Ramos (cell line): Measurements from ENCODE around the gene HACD1.

ENCODE experiments used
- in situ Hi-C: fragments of 300-500 bp; cut with MboI; formaldehyde crosslinking; loops from one replicate; pipeline ENCODE4 v1.14.3; 2022; ENCODE audit warnings: low sequenced_read_pairs; ENCODE audit not compliant: unreplicated experiment

HACD1 gene, protein sequence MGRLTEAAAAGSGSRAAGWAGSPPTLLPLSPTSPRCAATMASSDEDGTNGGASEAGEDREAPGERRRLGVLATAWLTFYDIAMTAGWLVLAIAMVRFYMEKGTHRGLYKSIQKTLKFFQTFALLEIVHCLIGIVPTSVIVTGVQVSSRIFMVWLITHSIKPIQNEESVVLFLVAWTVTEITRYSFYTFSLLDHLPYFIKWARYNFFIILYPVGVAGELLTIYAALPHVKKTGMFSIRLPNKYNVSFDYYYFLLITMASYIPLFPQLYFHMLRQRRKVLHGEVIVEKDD

DNA sequence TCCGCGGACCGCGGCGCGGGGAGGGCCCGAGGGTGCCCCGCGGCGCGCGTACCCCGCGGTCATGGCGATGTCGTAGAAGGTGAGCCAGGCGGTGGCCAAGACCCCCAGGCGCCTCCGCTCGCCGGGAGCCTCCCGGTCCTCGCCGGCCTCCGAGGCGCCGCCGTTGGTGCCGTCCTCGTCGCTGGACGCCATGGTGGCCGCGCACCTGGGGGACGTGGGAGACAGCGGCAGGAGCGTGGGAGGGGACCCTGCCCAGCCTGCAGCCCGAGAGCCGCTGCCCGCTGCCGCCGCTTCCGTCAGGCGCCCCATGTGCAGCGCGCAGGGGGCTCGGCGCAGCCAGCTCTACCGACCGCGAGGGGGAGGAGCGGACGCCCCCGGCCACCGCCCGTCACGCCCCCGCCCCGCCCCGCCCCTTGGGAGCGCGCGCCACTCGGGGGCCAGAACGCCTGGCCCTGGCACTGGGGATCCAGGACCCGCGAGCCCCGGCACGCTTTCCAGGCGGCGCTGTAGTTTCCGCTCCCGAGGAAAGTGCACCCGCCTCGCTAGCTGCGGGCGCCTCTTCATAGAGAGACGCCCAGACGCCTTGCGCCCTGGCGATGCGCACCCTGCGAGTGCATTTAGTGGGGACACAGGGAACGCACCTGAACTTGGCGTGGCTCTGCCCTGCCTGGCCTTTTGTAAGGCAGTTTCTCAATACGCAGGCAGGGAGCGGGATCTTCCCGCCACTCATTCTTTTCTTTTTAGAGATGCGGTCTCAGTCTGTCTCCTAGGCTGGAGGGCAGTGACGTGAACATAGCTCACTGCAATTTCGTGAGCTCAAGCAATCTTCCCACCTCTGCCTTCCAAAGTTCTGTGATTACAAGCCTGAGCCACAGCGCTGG lies at the start of gene HACD1:
TSS of gene HACD1 (minus strand) at position 344 of the 881 bp plus-strand sequence. CDS start at position 309, 35 bp downstream.
- in situ Hi-C loops = loop anchor here (25.0 kb wide), 2 partner anchors 495 to 620 kb away; no protein-coding TSS in a partner anchor

DNA sequence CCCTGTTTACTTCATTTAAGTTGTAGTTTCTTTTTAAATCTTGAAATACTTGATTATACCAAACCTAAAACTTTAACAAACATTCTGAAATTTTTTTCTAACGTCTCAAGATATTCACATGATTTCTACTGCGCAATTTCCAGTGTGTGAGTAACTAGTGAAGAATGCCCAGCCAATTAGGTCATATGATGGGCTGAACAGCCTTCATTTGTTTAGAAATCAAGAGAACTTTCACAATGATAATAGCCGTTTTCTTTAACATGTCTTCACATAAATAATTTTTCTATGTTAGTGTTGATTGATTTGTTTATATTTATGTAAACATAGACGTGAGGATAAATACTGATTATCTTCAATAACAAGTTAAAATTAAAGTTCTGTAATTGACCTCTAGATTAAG lies 48.6 kb upstream of the HACD1 start:
- in situ Hi-C loops = no loop called here

DNA sequence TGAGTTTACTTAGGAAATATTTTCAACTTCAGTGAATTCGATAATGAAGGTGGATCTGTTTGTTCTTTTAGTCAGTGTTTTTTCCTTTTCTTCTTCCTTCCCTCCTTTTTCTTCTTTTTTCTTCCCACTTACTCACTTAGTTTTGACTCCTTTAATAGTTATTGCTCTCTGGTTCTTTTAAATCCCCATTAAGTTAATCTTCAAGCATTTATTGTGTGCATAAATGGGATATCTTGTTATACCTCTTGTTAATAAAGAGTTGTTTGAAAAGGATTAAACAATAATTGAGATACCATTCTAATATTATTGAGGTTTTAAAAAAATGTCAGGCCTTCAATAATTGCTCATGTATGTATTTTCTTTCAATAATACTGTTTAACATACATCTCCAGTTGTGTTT lies 46.3 kb upstream of the HACD1 start:
- in situ Hi-C loops = no loop called here

DNA sequence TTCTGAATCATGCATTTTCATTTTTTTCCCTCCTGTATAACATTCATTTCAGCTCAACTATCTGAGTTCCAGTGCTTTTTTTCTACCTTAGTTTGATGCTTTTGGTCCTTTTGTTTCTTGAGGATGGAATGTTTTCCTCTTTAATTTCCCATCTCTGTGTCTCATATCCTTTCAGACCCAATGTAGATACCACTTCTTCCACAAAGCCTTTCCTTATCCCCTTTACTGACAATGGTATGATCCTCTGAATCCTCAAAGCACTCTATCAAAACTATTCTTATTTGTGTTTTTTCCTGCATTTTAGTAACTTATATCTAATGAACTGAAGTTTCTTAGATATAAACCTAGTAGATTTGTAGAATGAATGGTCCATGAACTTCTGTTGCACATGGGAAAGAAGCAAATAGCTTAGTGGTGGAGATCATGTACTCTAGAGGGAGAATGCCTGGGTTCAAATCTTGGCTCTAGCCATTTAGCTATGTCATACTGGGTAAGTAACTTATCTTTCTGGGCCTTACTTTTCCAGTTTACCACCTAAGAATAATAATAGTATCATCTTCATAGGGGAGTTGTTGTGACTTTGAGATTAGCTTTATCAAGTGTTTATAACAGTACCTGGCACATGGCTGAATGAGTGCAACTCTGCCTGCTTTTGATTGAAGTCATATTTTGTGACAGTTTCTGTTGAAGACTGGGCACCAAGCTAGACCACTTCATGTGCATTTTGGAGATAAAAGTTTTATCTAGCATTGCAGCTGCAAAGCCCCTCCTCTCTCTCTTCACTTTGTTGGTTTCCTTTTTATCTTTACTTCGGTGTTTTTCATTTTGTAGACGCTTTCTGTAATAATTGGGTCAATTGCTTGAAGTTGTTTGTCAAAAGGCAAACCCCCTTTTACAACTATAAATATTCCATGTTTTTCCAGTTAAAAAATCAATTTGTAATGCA lies 45.3 kb upstream of the HACD1 start:
- in situ Hi-C loops = no loop called here

DNA sequence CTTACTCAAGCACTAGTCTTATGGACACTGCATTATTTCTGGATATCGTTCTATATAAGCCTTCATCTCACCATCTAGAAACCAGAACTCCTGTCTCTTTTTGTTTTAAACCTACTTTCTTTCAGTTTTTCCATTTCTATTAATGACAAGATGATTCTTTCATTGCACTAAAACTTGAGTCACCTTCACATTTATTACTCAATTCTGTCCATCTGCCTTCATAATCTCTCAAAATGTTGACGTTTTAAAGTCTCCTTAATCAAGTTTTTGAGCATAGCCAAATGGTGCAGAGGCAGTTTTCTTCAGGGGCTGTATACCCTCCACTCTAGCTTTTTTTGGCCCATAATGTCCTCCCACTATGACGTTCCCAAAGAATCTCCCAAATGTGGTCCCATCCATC lies 44.3 kb upstream of the HACD1 start:
- in situ Hi-C loops = no loop called here

DNA sequence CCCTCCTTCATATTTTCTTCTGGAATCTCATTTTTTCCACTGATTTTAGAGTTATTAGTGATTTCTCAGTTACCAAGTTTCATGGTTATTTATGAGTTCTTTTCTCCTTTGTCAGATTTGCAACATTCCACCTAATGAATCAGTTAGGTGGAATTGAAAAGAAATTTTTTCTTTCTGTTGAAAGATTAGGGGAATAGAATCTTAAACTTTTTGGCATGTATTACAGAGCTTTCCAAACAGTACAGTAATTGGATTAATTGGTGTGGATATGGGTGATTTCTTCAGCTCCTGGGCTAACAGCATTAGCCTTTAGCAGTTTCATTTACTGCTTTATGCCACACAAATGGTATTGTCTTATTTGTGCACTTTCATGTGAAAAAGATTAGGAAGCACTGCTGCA lies 43.7 kb upstream of the HACD1 start:
- in situ Hi-C loops = no loop called here

DNA sequence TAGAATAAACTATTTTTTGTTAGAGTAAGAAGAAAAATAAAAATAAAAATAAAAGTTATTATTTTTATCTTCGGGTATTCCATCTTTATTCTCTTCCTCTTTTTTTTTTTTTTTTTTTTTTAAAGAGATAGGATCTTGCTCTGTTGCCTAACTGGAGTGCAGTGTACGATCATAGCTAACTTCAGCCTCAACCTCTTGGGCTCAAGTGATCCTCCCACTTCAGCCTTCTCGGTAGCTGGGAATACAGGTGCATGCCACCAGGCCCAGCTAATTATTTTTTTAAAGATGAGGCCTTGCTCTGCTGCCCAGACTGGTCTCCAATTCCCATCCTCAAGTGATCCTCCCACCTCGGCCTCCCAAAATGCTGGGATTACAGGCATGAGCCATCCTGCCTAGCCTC lies 42.2 kb upstream of the HACD1 start:
- in situ Hi-C loops = no loop called here

DNA sequence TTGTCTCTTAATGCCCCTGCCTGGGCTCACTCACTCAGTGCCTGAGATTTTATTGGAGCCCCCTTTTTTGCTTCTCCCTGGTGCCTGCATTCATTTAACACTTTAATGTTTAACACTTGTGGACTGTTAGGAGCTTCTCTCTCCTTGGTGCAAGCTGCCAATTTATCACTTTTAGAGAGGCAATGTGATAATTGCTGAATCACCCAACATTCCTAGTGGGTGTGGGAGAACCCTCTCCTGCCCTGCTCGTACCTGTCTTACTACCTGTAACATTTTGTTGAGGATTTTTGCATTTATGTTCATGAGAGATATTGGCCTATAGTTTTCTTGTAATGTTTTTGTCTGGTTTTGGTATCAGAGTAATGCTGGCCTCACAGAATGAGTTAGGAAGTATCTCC lies 39.9 kb upstream of the HACD1 start:
- in situ Hi-C loops = no loop called here

DNA sequence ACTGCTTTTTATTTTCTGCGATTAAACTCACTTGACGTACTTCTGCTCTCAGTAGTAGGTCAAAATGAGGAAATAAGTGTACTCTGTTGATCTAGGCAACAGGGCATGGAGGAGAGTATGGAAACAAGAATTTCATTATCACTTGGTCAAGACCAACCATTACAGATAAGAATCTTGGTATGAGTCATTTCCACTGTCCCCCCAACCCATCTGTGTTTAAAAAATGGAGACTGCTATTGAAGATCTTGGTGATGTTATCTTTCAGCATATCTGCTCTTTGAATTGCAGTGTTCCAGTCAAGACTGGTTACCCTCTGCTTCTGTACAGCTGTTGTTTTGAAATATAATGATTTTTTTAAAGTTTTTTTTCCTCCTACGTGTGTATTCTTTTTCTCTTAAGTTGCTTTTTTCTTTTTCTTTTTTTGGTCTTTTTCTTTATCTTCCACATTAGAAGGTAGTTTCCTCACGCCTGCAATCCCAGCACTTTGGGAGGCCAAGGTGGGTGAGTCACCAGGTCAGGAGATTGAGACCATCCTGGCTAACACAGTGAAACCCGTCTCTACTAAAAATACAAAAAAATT lies 38.5 kb upstream of the HACD1 start:
- in situ Hi-C loops = no loop called here

DNA sequence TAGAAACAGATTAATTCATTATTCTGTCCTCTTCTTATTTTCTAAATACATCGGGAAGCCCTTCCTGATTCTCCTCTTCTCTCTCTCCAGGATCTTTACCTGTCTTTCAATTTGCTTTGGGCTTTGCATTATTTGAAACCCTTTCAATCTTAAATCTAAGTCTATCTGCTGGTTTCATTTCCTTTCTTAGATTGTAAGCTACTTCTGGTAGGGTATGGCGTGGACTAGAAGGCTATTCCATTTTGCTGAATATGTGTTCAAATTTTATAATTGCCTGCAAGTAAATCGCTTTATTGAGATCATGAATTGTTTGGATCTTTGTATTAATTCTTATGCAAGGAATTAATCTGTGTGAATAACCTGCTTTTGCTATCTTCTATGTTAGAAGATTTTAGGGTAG lies 37.8 kb upstream of the HACD1 start:
- in situ Hi-C loops = no loop called here

DNA sequence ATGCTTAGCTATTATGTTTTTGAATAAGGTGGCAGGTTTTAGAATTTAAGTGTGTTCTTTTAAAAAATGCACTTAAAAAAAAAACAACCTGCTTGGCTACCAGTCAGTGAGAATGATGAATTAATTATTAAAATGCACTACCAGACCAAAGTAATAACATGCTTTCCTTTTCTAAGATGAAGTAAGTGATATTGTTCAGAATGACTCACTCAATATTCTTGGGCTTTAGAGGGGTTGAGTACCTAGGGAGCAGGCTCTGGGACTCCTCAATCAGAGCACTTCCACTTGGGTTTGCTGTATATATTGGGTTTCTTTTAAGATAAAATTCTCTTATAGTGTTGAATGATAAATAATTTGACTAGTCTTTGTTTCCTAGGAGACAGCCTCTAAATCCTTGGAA lies 35.4 kb upstream of the HACD1 start:
- in situ Hi-C loops = no loop called here

DNA sequence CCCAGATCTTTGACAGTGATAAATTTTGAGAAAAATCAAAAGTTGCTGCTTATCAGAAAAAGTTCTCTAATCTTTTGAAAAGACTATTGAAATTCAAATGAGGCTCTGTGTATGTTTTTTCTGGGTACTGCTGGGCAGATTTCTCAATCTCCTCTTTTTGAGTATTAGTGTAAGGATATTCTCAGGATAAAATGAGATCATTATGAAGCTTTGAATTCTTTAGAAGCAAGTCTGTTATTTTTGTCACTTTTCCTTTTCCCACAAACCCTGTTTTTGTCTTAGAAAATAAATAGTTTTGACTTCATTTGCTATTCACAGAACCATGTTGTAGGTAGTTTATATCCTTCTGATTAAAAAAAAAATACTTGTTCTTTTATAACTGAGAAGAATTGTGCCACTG lies 34.7 kb upstream of the HACD1 start:
- in situ Hi-C loops = no loop called here

DNA sequence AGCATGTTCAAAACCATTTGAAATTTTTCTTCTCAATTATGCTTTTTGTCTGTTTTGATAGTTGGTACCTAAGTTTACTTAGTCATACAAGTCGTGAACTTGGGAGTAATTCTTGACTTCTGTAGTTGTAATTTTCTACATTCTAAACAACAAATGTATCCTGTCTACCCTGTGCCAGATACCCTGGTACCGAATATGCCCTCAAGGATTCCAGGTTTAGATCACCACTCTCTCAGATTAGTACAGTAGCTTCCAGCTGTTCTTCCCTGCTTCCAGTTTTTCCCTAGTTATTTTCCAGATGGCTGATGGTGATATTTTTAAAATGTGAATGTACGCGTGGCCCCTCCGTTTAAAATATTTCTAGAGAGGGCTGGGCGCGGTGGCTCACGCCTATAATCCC lies 33.2 kb upstream of the HACD1 start:
- in situ Hi-C loops = no loop called here

DNA sequence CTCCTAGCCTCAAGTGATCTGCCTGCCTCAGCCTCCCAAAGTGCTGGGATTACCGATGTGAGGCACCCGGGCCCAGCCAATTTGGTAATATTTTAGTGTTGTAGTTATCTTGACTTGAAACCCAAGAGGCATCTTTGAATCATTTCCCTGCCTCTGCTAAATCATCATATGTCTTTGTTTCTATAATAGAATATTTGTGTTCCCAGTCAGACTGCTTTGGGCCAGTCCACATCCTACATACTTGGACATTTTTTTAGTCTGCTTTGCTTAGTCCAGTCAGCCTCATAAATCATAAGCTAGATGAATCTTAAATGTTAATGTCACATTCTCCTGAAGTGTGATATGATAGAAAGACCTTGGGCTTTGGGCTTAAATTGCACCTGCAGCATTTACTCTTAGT lies 32.7 kb upstream of the HACD1 start:
- in situ Hi-C loops = no loop called here

DNA sequence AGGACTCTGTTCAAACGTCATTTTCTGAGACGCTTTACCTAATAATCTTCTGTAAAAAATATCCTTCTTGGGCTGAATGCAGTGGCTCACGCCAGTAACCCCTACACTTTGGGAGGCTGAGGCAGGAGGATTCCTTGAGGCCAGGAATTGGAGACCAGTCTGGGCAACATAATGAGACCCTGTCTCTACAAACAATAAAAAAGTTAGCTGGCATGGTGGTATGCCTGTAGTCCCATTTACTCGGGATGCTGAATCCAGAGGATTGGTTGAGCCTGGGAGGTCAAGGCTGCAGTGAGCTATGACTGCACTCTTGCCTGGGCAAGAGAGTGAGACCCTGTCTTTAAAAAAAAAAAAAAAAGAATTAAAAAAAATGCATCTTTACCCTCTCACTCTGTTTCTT lies 31.9 kb upstream of the HACD1 start:
- in situ Hi-C loops = no loop called here

DNA sequence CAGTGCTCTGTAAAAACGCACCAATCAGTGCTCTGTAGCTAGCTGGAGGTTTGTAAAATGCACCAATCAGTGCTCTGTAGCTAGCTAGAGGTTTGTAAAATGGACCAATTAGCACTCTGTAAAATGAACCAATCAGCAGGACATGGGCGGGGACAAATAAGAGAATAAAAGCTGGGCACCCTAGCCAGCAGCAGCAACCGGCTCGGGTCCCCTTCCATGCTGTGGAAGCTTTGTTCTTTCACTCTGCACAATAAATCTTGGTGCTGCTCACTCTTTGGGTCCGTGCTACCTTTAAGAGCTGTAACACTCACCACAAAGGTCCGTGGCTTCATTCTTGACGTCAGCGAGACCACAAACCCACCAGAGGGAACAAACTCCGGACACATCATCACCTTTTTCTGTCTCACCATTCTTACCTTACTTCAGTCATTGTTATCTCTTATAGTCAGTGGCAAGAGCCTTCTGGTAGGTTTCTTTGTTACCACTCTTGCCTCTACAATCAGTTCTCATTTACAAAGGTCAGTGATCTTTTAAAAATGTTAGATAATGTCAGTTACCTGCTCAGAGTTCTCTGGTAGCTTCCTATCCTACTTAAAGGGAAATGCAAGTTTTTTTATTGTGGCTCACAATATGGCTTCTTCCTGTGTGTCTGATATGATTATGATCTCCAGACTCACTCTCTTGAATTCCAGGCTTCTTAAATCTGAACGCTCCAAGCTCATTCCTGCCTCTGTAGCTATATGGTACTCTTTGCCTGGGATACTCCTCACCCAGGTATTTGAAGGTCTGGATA lies 31.3 kb upstream of the HACD1 start:
- in situ Hi-C loops = no loop called here

DNA sequence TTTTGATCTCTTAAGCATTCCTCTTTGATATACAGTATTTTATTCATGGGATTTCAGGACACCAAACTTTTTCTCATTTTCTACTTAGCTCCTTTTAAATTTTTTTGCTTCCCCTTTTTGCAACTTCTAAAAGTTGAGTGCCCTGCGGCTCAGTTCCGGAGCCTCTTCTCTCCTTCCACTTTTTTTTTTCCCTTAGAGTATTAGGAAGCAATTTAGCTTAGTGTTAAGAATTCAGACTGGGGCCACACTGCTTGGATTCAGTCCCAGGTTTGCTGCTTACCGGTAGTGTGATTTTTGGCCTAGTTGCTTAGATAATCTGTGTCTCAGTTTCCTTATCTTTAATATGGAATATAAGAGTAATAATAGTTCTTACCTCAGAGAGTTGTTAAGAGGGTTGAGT lies 30.2 kb upstream of the HACD1 start:
- in situ Hi-C loops = no loop called here

DNA sequence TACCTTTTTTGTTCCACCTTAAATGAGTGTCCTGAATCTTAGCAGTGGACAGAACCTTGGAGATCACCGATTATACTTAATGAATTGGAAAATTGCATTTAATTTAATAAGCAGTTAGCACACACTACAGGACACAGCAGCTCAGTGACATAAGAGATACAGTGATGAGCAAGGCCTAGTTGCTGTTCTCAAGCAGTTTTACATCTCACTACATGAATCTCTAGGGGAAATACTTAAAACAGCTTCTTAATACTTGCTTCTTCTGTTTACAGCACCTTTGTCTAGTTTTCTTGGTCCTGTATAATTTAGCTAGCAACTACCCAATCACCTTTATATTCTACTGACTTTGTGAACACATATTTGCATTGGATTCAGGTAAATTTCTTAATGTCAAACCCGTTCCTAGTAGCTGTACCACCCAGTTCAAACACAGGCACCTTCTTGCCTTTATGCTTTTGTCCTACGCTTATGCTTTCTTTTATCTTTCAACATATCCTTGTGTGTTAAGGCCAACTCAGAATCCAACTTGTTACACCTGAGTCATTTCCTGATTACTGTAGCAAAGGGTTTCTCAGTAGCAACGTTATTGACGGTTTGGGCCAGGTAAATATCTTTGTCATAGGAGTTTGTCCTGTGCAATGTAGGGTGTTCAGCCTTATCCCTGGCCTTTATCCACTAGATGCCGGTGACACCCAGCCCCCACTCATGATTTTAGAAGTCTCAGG lies 28.6 kb upstream of the HACD1 start:
- in situ Hi-C loops = no loop called here

DNA sequence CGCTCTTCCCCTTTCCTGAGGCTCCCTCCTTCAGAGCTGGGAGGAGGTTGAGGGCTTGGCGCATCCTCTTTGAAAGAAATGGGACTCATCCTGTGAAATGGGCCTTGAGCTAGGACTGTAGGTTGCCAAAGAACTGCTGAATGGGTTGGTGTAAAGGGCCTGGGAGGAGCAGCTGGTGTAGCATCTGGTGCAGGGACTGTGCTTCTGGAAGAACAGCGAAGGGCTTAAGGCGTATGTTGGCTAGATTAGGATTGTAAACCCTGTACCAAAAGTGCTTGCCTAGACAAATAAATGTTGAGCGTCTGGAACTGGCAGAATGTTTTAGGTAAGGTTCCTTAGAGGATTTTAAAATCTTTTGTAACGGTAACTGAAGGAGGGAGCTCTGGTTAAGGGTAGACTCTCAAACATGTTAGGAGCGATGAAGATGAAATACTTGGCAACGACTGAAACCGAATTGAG lies 27.3 kb upstream of the HACD1 start:
- in situ Hi-C loops = no loop called here
